Effector CD4-positive, alpha-beta T cell (primary cell): ENCODE results near the gene CEP20.

Experiments used
- DNase-seq: peaks from one replicate; pipeline ENCODE4 v3.0.0-alpha.2; 2020

Gene CEP20

DNA sequence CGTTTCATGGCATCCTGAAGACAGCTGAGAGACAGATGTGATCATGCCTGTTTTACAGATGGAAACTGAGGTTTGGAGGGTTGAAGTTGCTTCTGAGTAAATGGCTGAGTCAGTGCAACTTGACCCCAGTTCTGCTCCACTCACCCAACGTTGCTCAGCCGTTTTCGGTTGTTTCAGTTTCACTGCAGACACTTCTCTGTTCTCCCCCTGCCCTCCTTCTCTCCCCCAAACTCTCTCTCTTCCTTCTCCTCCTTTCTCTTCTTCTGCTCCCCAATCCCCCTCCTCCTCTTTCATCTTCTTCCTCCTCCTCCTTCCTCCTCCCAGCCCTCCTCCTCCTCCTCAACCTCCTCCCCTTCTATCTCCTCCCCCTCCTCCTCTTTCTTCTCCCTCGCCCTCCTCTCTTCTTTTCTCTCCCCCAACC lies 9.4 kb upstream of the CEP20 start:
- DNase-seq = no peak

GRCh38 chr16:15897121-15897780 lies 8.8 kb upstream of the CEP20 start:
- no peak for DNase-seq

- DNase-seq = no peak
Measured at GRCh38 chr16:15894571-15895374, 6.4 kb upstream of the CEP20 start.

- no peak for DNase-seq
Measured at GRCh38 chr16:15891508-15891907, 3.1 kb upstream of the CEP20 start.

GRCh38 chr16:15887283-15887682 lies 1.1 kb downstream of the CEP20 start:
- no peak for DNase-seq

DNA sequence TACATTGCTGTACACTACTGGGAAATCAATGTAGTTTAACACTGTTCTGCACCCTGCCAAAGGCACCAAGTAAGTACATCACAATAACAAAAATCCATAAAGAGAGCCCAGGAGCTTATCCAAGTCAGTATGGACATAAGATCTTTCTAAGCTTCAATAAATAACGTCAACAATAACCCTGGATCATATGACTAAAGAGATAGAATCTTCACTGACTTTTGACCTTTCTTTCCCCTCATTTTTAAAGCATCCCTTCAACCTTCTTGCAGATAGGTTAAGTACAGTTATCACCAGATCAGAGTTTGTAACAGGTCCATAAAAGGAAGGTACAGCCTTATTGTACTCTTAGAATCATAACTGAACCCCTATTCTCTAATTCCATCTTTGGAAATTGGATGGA lies 2.3 kb downstream of the CEP20 start:
- no peak for DNase-seq

GRCh38 chr16:15885560-15886001 lies 2.8 kb downstream of the CEP20 start:
- no peak for DNase-seq

DNA sequence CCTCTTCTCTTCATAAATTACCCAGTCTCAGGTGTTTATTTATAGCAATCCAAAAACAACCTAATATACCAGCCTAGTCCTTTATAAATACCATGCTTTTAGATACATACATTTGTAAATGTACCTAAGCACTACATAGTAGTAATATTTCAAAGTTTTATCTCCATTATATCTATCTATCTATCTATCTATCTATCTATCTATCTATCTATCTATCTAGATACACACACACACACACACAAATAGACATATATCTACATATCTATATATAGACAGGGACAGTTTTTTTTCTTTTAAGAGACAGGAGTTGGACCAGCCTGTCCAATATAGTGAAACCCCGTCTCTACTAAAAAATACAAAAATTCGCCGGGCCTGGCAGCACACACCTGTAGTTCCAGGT lies 5.8 kb downstream of the CEP20 start:
- DNase-seq = no peak

DNA sequence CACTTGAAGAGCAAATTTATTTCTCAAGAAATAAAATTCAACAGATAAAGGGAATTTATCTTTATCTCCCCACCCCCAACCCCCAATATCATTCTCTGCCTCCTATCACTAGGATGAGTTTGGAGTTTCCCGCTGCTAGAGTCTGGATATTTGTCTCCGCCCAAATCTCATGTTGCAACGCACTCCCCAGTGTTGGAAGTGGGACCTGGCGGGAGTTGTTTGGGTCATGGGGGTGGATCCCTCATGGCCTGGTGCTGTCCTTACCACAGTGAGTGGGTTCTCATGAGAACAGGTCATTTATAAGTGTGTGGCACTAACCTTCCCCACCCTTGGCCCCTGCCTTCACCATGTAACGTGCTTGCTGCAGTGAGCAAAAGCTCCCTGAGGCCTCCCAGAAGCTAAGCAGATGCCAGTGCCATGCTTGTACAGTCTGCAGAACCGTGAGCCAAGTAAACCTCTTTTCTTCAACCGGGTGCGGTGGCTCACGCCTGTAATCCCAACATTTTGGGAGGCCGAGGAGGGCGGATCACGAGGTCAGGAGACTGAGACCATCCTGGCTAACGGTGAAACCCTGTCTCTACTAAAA lies 6.5 kb downstream of the CEP20 start:
- DNase-seq = no peak

DNA sequence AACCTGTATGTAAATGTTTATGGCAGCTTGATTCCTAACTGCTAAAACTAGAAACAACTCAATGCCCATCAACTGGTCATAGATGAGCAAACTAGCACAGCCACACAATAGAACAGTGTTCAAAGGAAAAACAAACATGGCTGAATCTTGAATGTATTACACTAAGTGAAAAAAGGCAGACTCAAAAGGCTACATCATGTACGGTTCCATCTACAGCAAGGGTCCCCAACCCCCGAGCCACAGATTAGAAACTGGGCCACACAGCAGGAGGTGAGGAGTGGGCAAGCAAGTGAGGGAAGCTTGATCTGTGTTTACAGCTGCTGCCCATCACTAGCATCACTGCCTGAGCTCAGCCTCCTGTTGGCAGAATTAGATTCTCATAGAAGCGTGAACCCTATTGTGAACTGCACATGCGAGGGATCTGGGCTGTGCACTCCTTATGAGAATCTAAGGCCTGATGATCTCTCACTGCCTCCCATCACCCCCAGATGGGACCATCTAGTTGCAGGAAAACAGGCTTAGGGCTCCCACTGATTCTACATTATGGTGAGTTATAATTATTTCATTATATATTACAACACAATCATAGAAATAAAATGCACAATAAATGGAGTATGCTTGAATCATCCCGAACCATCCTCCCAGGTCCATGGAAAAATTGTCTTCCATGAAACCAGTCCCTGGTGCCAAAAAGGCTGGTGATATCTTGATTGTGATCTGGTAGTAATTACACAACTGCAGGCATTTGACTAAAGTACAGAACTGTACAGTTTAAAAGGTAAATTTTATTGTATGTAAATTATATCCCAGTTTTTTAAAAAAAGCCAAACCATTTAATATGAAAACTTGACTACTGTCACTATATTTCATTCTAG lies 7.7 kb downstream of the CEP20 start:
- no peak for DNase-seq

- DNase-seq = no peak
Measured at GRCh38 chr16:15879255-15879811, 9.1 kb downstream of the CEP20 start.

GRCh38 chr16:15876503-15876902 lies 11.9 kb downstream of the CEP20 start:
- DNase-seq = no peak

DNA sequence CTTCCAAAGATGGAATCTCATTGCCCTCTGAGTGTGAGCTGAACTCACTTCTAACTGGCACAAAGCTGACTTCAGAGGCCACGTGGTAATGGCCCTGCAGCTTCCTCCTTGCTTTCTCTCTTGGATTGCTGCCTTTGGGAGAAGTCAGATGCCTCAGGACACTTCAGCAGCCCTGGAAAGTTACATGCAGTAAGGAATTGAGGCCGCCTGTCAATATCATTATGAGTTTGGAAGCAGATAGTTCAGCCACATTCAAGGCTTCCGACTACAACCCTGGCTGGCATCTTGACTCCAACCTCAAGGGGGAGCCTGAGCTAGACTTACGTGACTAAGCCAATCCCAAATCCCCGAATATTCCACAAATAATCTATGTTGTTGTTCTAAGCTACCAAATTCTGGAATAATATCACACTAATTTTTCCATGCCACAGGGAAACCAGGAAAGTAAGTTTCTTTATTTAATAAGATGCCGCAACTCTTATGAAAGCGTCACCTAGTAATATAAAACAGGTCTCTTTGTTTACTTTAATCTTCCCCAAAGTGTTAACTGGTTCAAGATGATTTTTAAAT lies 13.6 kb downstream of the CEP20 start:
- DNase-seq = no peak

- no peak for DNase-seq
Measured at GRCh38 chr16:15873737-15874136, 14.7 kb downstream of the CEP20 start.

DNA sequence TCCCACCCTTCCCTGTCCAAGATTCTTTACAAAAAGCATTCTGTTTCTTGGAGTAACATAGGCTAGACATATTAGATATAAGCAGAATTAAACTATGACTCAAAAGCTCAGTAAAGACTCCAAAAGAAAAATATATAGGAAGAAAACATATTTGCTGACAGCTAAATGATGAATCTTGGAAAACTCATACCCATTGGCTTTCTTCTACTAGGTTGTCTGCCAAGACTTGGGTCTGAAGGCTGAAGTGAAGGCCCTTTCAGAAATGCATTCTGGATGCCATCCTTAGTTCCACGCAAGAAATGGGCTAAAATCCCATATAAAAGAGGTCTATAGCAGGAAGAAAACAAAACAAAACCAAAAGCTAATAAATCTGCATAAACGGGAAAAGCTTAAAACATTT lies 15.1 kb downstream of the CEP20 start:
- no peak for DNase-seq

GRCh38 chr16:15870011-15870410 lies 18.4 kb downstream of the CEP20 start:
- DNase-seq = no peak

DNA sequence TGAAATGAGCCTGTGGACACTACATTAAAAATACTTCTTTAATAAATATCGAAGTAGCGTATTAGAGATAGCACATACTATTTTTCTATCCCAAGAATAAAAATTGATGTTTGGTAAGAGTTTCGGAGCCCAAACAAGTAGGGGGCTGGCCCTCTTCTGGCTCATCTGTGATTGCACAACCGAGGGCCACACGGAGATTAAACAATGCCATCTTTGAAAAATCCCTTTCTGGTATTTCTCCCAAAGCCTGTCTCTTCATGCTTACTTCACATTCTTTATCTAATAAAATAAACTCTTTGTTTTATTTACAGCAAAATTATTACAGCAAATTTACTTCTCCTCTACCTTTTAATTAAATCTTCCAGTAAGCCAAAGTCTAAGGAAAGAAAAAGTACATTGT lies 22.0 kb downstream of the CEP20 start:
- no peak for DNase-seq

GRCh38 chr16:15865742-15866141 lies 22.7 kb downstream of the CEP20 start:
- no peak for DNase-seq

- no peak for DNase-seq
Measured at GRCh38 chr16:15864939-15865338, 23.5 kb downstream of the CEP20 start.

GRCh38 chr16:15861996-15862395 lies 26.4 kb downstream of the CEP20 start:
- no peak for DNase-seq

GRCh38 chr16:15858921-15859668 lies 29.3 kb downstream of the CEP20 start:
- DNase-seq = no peak
